HG03378 (cell line): ENCODE data around the gene SKIL.
A peak's percentile ranks its signal among the peaks of the same experiment; 100 is the strongest.
"Not testable (repeated sequence)": the region's sequence is repeated elsewhere in the genome, so short reads cannot be mapped to it uniquely, and the experiment has no call there.

Experiments
- ATAC-seq: cut with Tn5 transposase; IDR thresholded peaks from one replicate; pipeline ENCODE4 v1.9.1; 2021; ENCODE audit warnings: mild to moderate bottlenecking, moderate library complexity; ENCODE audit not compliant: unreplicated experiment

The SKIL gene, protein sequence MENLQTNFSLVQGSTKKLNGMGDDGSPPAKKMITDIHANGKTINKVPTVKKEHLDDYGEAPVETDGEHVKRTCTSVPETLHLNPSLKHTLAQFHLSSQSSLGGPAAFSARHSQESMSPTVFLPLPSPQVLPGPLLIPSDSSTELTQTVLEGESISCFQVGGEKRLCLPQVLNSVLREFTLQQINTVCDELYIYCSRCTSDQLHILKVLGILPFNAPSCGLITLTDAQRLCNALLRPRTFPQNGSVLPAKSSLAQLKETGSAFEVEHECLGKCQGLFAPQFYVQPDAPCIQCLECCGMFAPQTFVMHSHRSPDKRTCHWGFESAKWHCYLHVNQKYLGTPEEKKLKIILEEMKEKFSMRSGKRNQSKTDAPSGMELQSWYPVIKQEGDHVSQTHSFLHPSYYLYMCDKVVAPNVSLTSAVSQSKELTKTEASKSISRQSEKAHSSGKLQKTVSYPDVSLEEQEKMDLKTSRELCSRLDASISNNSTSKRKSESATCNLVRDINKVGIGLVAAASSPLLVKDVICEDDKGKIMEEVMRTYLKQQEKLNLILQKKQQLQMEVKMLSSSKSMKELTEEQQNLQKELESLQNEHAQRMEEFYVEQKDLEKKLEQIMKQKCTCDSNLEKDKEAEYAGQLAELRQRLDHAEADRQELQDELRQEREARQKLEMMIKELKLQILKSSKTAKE

DNA sequence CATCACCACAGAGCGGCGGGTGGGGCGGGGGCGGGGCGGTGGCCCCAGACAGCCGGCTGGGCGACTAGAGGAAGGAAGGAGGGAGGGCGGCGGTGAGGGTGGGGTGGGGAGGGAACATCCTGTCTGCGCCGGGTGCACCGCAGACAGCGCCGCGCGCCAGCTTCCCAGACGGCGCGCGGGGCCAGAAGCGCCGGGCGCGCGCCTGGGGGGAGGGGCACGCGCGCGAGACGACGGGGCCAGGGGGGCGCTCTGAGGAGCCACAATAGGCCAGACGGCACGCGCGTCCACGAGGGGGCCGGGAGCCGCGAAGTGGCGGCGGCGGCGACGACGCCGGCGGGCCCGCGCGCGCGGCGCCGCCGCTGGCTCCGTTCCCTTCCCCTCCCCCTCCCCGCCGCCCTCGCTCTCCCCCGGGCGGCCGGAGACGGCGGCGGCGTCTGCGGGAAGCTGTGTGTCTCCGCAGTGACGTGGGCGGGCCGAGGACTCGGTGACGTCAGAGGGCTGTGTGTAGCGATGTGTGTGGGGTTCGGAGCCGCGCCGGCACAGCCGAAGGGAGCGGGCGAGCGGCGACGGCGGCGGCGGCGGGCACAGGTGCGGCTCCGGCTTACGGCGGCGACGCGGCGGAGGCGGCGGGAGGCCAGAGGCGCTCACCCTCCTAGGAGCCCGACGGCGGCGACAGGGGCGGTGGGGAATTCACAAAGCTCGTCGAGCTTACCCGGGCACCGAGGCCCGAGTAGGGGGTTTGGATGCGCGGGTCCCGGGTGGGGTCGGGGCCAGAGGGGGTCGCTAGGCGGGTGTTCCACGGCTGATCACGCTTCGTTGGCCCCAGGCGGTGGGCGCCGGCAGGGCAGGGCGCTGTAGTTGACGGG, at the start of gene SKIL:
SKIL (plus strand) TSS at position 540 of the 866 bp plus-strand sequence. CDS start 2,617 bp downstream, outside the sequence.
- peak; percentile 43 for ATAC-seq

GRCh38 chr3:170309046-170309445, 48.5 kb upstream of the SKIL start:
- ATAC-seq, result no peak

- no peak for ATAC-seq
Measured at GRCh38 chr3:170317954-170318353, 39.6 kb upstream of the SKIL start.

GRCh38 chr3:170320461-170321121, 36.9 kb upstream of the SKIL start:
- no peak for ATAC-seq

DNA sequence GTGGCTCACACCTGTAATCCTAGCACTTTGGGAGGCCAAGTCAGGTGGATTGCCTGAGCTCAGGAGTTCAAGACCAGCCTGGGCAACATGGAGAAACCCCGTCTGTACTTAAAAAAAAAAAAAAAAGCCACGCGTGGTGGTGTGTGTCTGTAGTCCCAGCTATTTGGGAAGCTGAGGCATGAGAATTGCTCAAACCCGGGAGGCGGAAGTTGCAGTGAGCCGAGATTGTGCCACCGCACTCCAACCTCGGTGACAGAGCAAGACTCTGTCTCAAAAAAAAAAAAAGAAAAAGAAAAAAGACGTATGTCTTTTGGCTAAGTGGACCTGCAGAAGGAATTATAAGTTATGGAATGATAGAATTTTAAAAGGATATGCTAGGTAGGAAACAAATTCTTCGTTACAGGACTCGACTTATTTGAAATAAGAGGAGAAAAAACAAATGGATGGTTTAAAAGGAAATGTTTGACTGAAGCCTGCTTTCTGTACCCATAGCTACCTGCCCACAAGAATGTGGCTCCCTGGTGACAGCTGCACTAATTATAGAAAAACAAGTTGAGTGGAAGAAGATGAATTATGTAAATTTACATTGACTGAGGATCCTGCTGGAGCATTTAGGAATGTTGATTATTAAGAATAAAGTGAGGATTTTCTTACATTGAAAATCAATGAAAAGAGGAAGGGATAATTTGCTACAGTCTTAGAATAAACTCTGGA, 36.0 kb upstream of the SKIL start:
- ATAC-seq, result no peak

- no peak for ATAC-seq
Measured at GRCh38 chr3:170322566-170323269, 34.8 kb upstream of the SKIL start.

DNA sequence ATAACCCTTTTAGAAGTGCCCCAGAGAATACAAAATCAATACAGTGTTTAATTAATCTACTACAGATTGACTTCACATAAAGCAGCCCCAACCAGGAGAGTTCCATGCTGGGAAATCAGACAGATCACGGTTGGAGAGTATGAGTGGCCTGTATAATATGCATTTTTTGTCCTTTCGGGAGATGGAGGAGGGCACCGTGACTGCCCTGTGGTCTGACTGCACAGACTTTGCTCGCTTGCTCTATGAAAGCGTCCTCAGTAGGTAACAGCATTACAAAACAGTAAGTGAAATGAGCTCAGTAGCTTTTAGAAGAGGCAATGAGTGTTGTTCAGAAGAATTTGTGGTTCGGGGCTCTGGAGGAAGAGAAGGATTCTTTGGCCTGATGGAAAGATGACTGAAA, 34.2 kb upstream of the SKIL start:
- no peak for ATAC-seq

- no peak for ATAC-seq
Measured at GRCh38 chr3:170324962-170325361, 32.6 kb upstream of the SKIL start.

GRCh38 chr3:170327040-170327808, 30.3 kb upstream of the SKIL start:
- no peak for ATAC-seq

DNA sequence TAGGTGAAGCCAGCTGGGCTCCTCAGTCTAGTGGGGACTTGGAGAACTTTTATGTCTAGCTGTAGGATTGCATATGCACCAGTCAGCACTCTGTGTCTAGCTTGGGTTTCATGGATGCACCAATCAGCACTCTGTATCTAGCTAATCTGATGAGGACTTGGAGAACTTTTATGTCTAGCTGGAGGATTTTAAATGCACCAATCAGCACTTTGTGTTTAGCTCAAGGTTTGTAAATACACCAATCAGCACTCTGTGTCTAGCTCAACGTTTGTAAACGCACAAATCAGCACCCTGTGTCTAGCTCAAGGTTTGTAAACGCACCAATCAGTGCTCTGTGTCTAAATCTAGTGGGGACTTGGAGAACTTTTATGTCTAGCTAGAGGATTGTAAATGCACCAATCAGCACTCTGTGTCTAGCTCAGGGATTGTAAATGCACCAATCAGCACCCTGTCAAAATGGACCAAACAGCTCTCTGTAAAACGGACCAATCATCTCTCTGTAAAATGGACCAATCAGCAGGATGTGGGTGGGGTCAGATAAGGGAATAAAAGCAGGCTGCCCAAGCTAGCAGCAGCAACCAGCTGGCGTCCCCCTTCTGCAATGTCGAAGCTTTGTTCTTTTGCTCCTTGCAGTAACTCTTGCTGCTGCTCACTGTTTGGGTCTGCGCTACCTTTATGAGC, 29.5 kb upstream of the SKIL start:
- not testable (repeated sequence) for ATAC-seq

GRCh38 chr3:170330366-170330765, 27.1 kb upstream of the SKIL start:
- no peak for ATAC-seq

DNA sequence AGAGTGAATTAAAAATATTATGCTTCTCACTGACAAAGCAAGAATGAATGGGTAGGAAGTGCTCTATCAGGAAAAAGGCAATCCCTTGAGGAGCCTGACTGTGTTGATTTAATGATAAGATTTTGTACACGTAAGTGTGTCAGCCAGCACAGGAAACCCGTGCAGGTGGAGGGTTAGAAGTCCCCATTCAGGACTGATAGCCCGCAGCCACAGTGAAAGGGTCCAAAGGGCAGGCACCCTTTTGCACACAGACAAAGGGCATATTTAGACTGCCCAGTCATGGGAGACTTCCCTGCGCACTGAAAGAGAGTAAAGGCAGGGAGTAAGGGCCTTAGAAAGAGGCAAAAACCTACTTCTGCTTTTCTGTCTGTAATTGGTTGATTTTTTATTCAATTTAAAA, 26.4 kb upstream of the SKIL start:
- no peak for ATAC-seq

GRCh38 chr3:170337420-170337819, 20.1 kb upstream of the SKIL start:
- no peak for ATAC-seq

GRCh38 chr3:170338690-170339340, 18.7 kb upstream of the SKIL start:
- no peak for ATAC-seq

DNA sequence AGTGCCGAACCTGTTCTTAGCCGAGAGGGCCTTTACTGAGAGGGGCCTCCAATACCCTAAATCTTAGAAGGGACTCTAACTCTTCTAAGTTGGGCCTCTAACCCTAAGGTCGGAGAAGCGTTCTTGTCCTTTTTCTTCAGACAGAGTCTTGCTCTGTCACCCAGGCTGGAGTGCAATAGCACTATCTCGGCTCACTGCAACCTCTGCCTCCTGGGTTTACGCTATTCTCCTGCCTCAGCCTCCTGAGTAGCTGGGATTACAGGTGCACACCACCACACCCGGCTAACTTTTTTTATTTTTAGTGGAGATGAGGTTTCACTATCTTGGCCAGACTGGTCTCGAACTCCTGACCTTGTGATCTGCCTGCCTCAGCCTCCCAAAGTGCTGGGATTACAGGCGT, 15.2 kb upstream of the SKIL start:
- not testable (repeated sequence) for ATAC-seq

DNA sequence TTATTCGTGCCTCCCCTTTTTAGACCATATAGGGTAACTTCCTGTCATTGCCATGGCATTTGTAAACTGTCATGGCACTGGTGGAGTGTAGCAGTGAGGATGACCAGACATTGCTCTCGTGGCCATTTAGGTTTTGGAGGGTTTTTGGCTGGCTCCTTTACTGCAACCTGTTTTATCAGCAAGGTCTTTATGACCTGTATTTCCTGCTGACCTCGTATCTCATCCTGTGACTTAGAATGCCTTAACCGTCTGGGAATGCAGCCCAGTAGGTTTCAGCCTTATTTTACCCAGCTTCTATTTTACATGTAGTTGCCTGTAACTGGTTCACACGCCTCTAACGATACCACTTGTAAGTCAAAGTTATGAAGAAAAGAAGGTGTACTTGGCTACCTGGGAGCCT, 13.7 kb upstream of the SKIL start:
- not testable (repeated sequence) for ATAC-seq

- no peak for ATAC-seq
Measured at GRCh38 chr3:170344971-170345370, 12.5 kb upstream of the SKIL start.
